GM23338 (cell line): ENCODE results near the gene RNF128. TPM values are rescaled to one million over a fixed set of nuclear protein-coding genes. Genes with fewer than 3 reads are reported as not detected.

ENCODE experiments used
- ATAC-seq: fragments of 200-7000 bp; cut with Tn5 transposase; 3 replicates; pipeline ENCODE4 v1.9.1; 2020
- DNase-seq: peaks from one replicate; pipeline ENCODE4 v3.0.0-alpha.2; 2015; ENCODE audit warnings: low spot score
- H2AFZ ChIP-seq: fragments of 200-600 bp; sonication (generic); 2 replicates; pipeline ENCODE4 v1.8.0; 2016; ENCODE audit warnings: antibody characterized with exemption, mild to moderate bottlenecking, moderate library complexity
- H3F3A ChIP-seq: fragments of 200-600 bp; sonication (generic); replicated peaks from 2 replicates; pipeline ENCODE4 v1.8.0; 2017; ENCODE audit warnings: antibody characterized with exemption, mixed run types, low read depth
- H3K27ac ChIP-seq: fragments of 200-600 bp; sonication (generic); 2 replicates; pipeline ENCODE4 v1.6.1; 2016; ENCODE audit warnings: low read depth
- H3K27me3 ChIP-seq: fragments of 200-600 bp; sonication (generic); 2 replicates; pipeline ENCODE4 v1.8.0; 2016; ENCODE audit warnings: mild to moderate bottlenecking, mixed run types, moderate library complexity; ENCODE audit not compliant: insufficient read depth
- H3K36me3 ChIP-seq: fragments of 200-600 bp; sonication (generic); 2 replicates; pipeline ENCODE4 v1.8.0; 2016; ENCODE audit warnings: mild to moderate bottlenecking; ENCODE audit not compliant: insufficient read depth
- H3K4me1 ChIP-seq: fragments of 200-600 bp; sonication (generic); 2 replicates; pipeline ENCODE4 v1.8.0; 2016; ENCODE audit warnings: mild to moderate bottlenecking, moderate library complexity; ENCODE audit not compliant: insufficient read depth
- H3K4me2 ChIP-seq: fragments of 200-600 bp; sonication (generic); 2 replicates; pipeline ENCODE4 v1.7.1; 2017; ENCODE audit warnings: mixed run types
- H3K4me3 ChIP-seq: fragments of 200-600 bp; sonication (generic); 2 replicates; pipeline ENCODE4 v1.6.1; 2016; ENCODE audit warnings: mixed run types
- H3K79me2 ChIP-seq: fragments of 200-600 bp; sonication (generic); replicated peaks from 2 replicates; pipeline ENCODE4 v1.8.0; 2017; ENCODE audit warnings: mild to moderate bottlenecking; ENCODE audit not compliant: insufficient read depth
- H3K9me2 ChIP-seq: fragments of 200-600 bp; sonication (generic); 2 replicates; pipeline ENCODE4 v1.8.0; 2017; ENCODE audit not compliant: insufficient read depth
- H4K20me1 ChIP-seq: fragments of 200-600 bp; sonication (generic); replicated peaks from 2 replicates; pipeline ENCODE4 v1.8.0; 2017; ENCODE audit warnings: mild to moderate bottlenecking; ENCODE audit not compliant: insufficient read depth
- H3K27ac Mint-ChIP-seq: 2 replicates; pipeline ENCODE4 v1.8.0; 2020; ENCODE audit warnings: inconsistent platforms, mild to moderate bottlenecking, moderate library complexity, mixed read lengths
- H3K27me3 Mint-ChIP-seq: 3 replicates; pipeline ENCODE4 v1.8.0; 2022; ENCODE audit warnings: low read depth, mild to moderate bottlenecking, moderate library complexity, mixed read lengths, inconsistent platforms; ENCODE audit not compliant: insufficient read depth, poor library complexity
- H3K36me3 Mint-ChIP-seq: 3 replicates; pipeline ENCODE4 v1.8.0; 2021; ENCODE audit warnings: low read depth, mild to moderate bottlenecking, inconsistent platforms, moderate library complexity, mixed read lengths
- H3K4me1 Mint-ChIP-seq: 3 replicates; pipeline ENCODE4 v1.8.0; 2020; ENCODE audit warnings: mild to moderate bottlenecking, inconsistent platforms, mixed read lengths
- H3K4me3 Mint-ChIP-seq: 3 replicates; pipeline ENCODE4 v1.8.0; 2021; ENCODE audit warnings: moderate library complexity, mild to moderate bottlenecking, inconsistent platforms, mixed read lengths
- H3K9me3 Mint-ChIP-seq: 3 replicates; pipeline ENCODE4 v1.8.0; 2020; ENCODE audit warnings: moderate library complexity, mild to moderate bottlenecking, inconsistent platforms, mixed read lengths
- CREB1 ChIP-seq: fragments of 250-450 bp; sonication (Bioruptor Pico); IDR thresholded peaks from 2 replicates; pipeline ENCODE4 v1.5.0; 2020; ENCODE audit warnings: low read depth, mild to moderate bottlenecking, moderate library complexity
- EZH2 ChIP-seq: fragments of 200-600 bp; sonication (generic); IDR thresholded peaks from one replicate; pipeline ENCODE4 v1.8.0; 2017; ENCODE audit warnings: antibody characterized with exemption, mild to moderate bottlenecking, low read depth; ENCODE audit not compliant: unreplicated experiment
- NANOG ChIP-seq: IDR thresholded peaks from 2 replicates; pipeline ENCODE4 v1.6.1; 2016; ENCODE audit warnings: antibody characterized with exemption, borderline replicate concordance
- POLR2AphosphoS5 ChIP-seq: IDR thresholded peaks from 2 replicates; pipeline ENCODE4 v1.6.1; 2016; ENCODE audit warnings: antibody characterized with exemption, low read depth
- STAT1 ChIP-seq: IDR thresholded peaks from one replicate; pipeline ENCODE4 v1.6.1; 2016; ENCODE audit warnings: antibody characterized with exemption; ENCODE audit not compliant: unreplicated experiment
- ZNF114 ChIP-seq: fragments of 250-450 bp; sonication (Bioruptor Pico); IDR thresholded peaks from 2 replicates; pipeline ENCODE4 v1.5.0; 2020; ENCODE audit warnings: mild to moderate bottlenecking, moderate library complexity
- ZNF462 ChIP-seq: fragments of 250-450 bp; sonication (Bioruptor Pico); IDR thresholded peaks from 2 replicates; pipeline ENCODE4 v1.5.0; 2020; ENCODE audit warnings: mild to moderate bottlenecking, moderate library complexity
- long read RNA-seq: library from polyadenylated mRNA; unstranded; transcript quantifications from one replicate; pipeline ENCODE4 v2.0.0, GENCODE V29; 2020; ENCODE audit not compliant: unreplicated experiment
- polyA plus RNA-seq: library from polyadenylated mRNA; unstranded; fragments of >200 nt; fragmentation: Nextera tagmentation; extraction: Ambion mirVana; gene quantifications from 2 replicates; pipeline ENCODE4 v1.2.1, GENCODE V29; 2016
- total RNA-seq: library from RNA; depleted of rRNA; stranded (reverse); fragments of >200 nt; shearing (Covaris generic); gene quantifications from 2 replicates; pipeline ENCODE4 v1.2.3, GENCODE V29; 2014; rRNA removed
- TF ChIP-seq, protein P1 (sequence below): IDR thresholded peaks from one replicate; pipeline ENCODE4 v1.6.1; 2018; ENCODE audit warnings: antibody characterized with exemption; ENCODE audit not compliant: unreplicated experiment
- TF ChIP-seq, protein P2 (sequence below): IDR thresholded peaks from 2 replicates; pipeline ENCODE4 v1.6.1; 2016; ENCODE audit warnings: antibody characterized with exemption

The RNF128 gene, protein sequence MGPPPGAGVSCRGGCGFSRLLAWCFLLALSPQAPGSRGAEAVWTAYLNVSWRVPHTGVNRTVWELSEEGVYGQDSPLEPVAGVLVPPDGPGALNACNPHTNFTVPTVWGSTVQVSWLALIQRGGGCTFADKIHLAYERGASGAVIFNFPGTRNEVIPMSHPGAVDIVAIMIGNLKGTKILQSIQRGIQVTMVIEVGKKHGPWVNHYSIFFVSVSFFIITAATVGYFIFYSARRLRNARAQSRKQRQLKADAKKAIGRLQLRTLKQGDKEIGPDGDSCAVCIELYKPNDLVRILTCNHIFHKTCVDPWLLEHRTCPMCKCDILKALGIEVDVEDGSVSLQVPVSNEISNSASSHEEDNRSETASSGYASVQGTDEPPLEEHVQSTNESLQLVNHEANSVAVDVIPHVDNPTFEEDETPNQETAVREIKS
- total RNA-seq (2.2 and 3.2 TPM in 2 replicates), polyA plus RNA-seq (1.2 TPM in 2 replicates)
- long read RNA-seq, partial matches to known transcripts = 0 of 2 reads
- long read RNA-seq, other reads (novel, unspliced or antisense) = 0 of 2 reads

GRCh38 chrX:106726485-106727437 lies at the start of gene RNF128:
TSS of gene RNF128 (plus strand) at chrX:106726701. CDS start at chrX:106726914, 213 bp downstream.
- Mint-ChIP-seq H3K27me3 (peaks cover 14% of the 10 kb centered on the region), H3K27ac (no peak within 1 kb of the TSS), H3K4me1 (peaks cover 8% of the 10 kb centered on the region), H3K4me3 (peak within 1 kb of the TSS; percentile 80), H3K9me3 (no peaks in the 10 kb centered on the region), H3K36me3 (no peaks in the 10 kb centered on the region)
- H3K4me3 ChIP-seq = peak within 1 kb of the TSS; percentile 68
- H3K79me2 ChIP-seq = no peaks in the 10 kb centered on the region
- H2AFZ ChIP-seq = peak within 1 kb of the TSS; percentile 79
- TF ChIP-seq, protein P1, sequence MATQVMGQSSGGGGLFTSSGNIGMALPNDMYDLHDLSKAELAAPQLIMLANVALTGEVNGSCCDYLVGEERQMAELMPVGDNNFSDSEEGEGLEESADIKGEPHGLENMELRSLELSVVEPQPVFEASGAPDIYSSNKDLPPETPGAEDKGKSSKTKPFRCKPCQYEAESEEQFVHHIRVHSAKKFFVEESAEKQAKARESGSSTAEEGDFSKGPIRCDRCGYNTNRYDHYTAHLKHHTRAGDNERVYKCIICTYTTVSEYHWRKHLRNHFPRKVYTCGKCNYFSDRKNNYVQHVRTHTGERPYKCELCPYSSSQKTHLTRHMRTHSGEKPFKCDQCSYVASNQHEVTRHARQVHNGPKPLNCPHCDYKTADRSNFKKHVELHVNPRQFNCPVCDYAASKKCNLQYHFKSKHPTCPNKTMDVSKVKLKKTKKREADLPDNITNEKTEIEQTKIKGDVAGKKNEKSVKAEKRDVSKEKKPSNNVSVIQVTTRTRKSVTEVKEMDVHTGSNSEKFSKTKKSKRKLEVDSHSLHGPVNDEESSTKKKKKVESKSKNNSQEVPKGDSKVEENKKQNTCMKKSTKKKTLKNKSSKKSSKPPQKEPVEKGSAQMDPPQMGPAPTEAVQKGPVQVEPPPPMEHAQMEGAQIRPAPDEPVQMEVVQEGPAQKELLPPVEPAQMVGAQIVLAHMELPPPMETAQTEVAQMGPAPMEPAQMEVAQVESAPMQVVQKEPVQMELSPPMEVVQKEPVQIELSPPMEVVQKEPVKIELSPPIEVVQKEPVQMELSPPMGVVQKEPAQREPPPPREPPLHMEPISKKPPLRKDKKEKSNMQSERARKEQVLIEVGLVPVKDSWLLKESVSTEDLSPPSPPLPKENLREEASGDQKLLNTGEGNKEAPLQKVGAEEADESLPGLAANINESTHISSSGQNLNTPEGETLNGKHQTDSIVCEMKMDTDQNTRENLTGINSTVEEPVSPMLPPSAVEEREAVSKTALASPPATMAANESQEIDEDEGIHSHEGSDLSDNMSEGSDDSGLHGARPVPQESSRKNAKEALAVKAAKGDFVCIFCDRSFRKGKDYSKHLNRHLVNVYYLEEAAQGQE = no peak
- no peak for TF ChIP-seq EZH2
- TF ChIP-seq, protein P2, sequence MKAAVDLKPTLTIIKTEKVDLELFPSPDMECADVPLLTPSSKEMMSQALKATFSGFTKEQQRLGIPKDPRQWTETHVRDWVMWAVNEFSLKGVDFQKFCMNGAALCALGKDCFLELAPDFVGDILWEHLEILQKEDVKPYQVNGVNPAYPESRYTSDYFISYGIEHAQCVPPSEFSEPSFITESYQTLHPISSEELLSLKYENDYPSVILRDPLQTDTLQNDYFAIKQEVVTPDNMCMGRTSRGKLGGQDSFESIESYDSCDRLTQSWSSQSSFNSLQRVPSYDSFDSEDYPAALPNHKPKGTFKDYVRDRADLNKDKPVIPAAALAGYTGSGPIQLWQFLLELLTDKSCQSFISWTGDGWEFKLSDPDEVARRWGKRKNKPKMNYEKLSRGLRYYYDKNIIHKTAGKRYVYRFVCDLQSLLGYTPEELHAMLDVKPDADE = no peak
- no peak for TF ChIP-seq NANOG
- TF ChIP-seq CREB1 (CRISPR knock-in tag) = peak; percentile 18; the same call in 1 of the 2 replicates
- no peak for TF ChIP-seq ZNF462 (CRISPR knock-in tag)
- peak; percentile 55 for TF ChIP-seq POLR2AphosphoS5
- TF ChIP-seq STAT1 = no peak
- no peak for TF ChIP-seq ZNF114 (CRISPR knock-in tag)
- no peaks in the 10 kb centered on the region for H4K20me1 ChIP-seq
- peaks cover 43% of the 10 kb centered on the region for H3K27me3 ChIP-seq
- H3K4me2 ChIP-seq = peak within 1 kb of the TSS; percentile 76
- H3K9me2 ChIP-seq = no peaks in the 10 kb centered on the region
- H3K27ac ChIP-seq = no peak within 1 kb of the TSS
- peaks cover 7% of the 10 kb centered on the region; the same call in 1 of the 2 replicates for H3K4me1 ChIP-seq
- DNase-seq (peak; percentile 89), ATAC-seq (peak; percentile 96)
- H3F3A ChIP-seq = no peaks in the 10 kb centered on the region
- no peaks in the 10 kb centered on the region for H3K36me3 ChIP-seq
